Immature natural killer cell (primary cell): ENCODE data around the gene ATG7. TPM values are rescaled to one million over a fixed set of nuclear protein-coding genes. Genes with fewer than 3 reads are reported as not detected.
"Not testable (repeated sequence)": the region's sequence is repeated elsewhere in the genome, so short reads cannot be mapped to it uniquely, and the experiment has no call there.

Experiments
- DNase-seq, 3 donors: peaks; one replicate each; pipeline ENCODE4 v3.0.0; 2022; ENCODE audit warnings: mixed read lengths in 1 of 3
- H3K27ac Mint-ChIP-seq, 6 donors: one replicate each; pipeline ENCODE4 v1.8.0; 2020; ENCODE audit warnings: mixed read lengths in 6 of 6, mild to moderate bottlenecking in 5 of 6, inconsistent platforms in 4 of 6, moderate library complexity in 3 of 6
- H3K27me3 Mint-ChIP-seq, 3 donors: one replicate each; pipeline ENCODE4 v1.8.0; 2020 to 2021; ENCODE audit warnings: low read depth in 3 of 3, mild to moderate bottlenecking in 3 of 3, mixed read lengths in 3 of 3, moderate library complexity in 3 of 3, inconsistent platforms in 1 of 3
- H3K36me3 Mint-ChIP-seq, 3 donors: one replicate each; pipeline ENCODE4 v1.8.0; 2020; ENCODE audit warnings: mixed read lengths in 3 of 3, inconsistent platforms in 2 of 3, mild to moderate bottlenecking in 2 of 3
- H3K4me1 Mint-ChIP-seq, 2 donors: one replicate each; pipeline ENCODE4 v1.8.0; 2020; ENCODE audit warnings: inconsistent platforms in 2 of 2, mild to moderate bottlenecking in 2 of 2, mixed read lengths in 2 of 2, moderate library complexity in 1 of 2
- H3K4me3 Mint-ChIP-seq, 5 donors: one replicate each; pipeline ENCODE4 v1.8.0; 2020; ENCODE audit warnings: mild to moderate bottlenecking in 5 of 5, mixed read lengths in 5 of 5, inconsistent platforms in 3 of 5, moderate library complexity in 3 of 5
- H3K9me3 Mint-ChIP-seq, 6 donors: one replicate each; pipeline ENCODE4 v1.8.0; 2020; ENCODE audit warnings: mild to moderate bottlenecking in 6 of 6, mixed read lengths in 6 of 6, inconsistent platforms in 4 of 6, moderate library complexity in 3 of 6
- polyA plus RNA-seq, 3 donors: library from polyadenylated mRNA; unstranded; fragments of 300-500 nt; fragmentation: Illumina TruSeq; gene quantifications; one replicate each; pipeline ENCODE4 v1.2.3, GENCODE V29; 2021

Gene ATG7
- polyA plus RNA-seq, 3 donors from 2014 or later: 12.9 to 22.1 (median 14.0) TPM

GRCh38 chr3:11521167-11521566 lies 249.0 kb downstream of the ATG7 start:
- no peak overlapping the region for H3K4me3 Mint-ChIP-seq
- peaks cover 0 to 1% of the 10 kb centered on the region in 2 donors for H3K4me1 Mint-ChIP-seq
- H3K9me3 Mint-ChIP-seq: no peaks in the 10 kb centered on the region
- H3K27ac Mint-ChIP-seq: no peak overlapping the region
- no peaks in the 10 kb centered on the region for H3K36me3 Mint-ChIP-seq
- no peak for DNase-seq
- H3K27me3 Mint-ChIP-seq: peaks cover 0 to 2% (median 0%) of the 10 kb centered on the region in 3 donors

DNA sequence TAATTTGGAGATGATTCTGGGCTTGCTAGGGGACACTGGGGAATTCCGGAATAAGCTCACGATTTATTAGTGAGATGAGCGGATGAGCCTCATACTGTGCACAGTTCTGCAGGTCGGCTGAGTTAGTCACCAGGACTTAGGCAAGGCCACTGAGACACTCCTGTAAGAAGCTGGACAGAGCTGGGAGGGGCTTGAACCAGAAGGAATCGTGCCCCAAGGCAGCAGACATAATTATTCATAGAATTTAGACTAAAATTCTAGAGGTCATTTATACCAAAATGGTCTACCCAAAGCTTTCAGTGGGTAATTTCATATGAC lies 250.2 kb downstream of the ATG7 start:
- Mint-ChIP-seq H3K27me3 (no peaks in the 10 kb centered on the region), H3K4me1 (peaks cover 0 to 1% of the 10 kb centered on the region in 2 donors), H3K9me3 (no peaks in the 10 kb centered on the region), H3K27ac (no peak overlapping the region), H3K36me3 (peaks cover 0 to 2% (median 0%) of the 10 kb centered on the region in 3 donors), H3K4me3 (no peak overlapping the region)
- DNase-seq: no peak

GRCh38 chr3:11522953-11523571 lies 250.9 kb downstream of the ATG7 start:
- H3K27me3 Mint-ChIP-seq: no peaks in the 10 kb centered on the region
- no peak for DNase-seq
- H3K4me1 Mint-ChIP-seq: peaks cover 0 to 1% of the 10 kb centered on the region in 2 donors
- peak overlapping the region in 1 of 6 donors; percentile 43 for H3K27ac Mint-ChIP-seq
- peaks cover 3 to 7% (median 3%) of the 10 kb centered on the region in 3 donors for H3K36me3 Mint-ChIP-seq
- no peaks in the 10 kb centered on the region for H3K9me3 Mint-ChIP-seq
- no peak overlapping the region for H3K4me3 Mint-ChIP-seq

GRCh38 chr3:11523572-11524101 lies 251.4 kb downstream of the ATG7 start:
- H3K9me3 Mint-ChIP-seq: no peaks in the 10 kb centered on the region
- no peak for DNase-seq
- no peak overlapping the region for H3K27ac Mint-ChIP-seq
- H3K27me3 Mint-ChIP-seq: peaks cover 0 to 1% (median 0%) of the 10 kb centered on the region in 3 donors
- peaks cover 6 to 7% (median 6%) of the 10 kb centered on the region in 3 donors for H3K36me3 Mint-ChIP-seq
- H3K4me3 Mint-ChIP-seq: no peak overlapping the region
- peaks cover 0 to 1% of the 10 kb centered on the region in 2 donors for H3K4me1 Mint-ChIP-seq

GRCh38 chr3:11526121-11526520 lies 253.9 kb downstream of the ATG7 start:
- not testable (repeated sequence) for H3K4me3 Mint-ChIP-seq, H3K9me3 Mint-ChIP-seq, H3K4me1 Mint-ChIP-seq, H3K36me3 Mint-ChIP-seq, H3K27me3 Mint-ChIP-seq, H3K27ac Mint-ChIP-seq, DNase-seq

GRCh38 chr3:11529281-11529680 lies 257.1 kb downstream of the ATG7 start:
- Mint-ChIP-seq H3K4me3 (no peak overlapping the region), H3K9me3 (no peaks in the 10 kb centered on the region), H3K36me3 (peaks cover 7 to 10% (median 9%) of the 10 kb centered on the region in 3 donors), H3K4me1 (peaks cover 0 to 17% of the 10 kb centered on the region in 2 donors), H3K27me3 (peaks cover 0 to 2% (median 1%) of the 10 kb centered on the region in 3 donors), H3K27ac (no peak overlapping the region)
- DNase-seq: no peak

GRCh38 chr3:11530153-11530721 lies 258.0 kb downstream of the ATG7 start:
- peaks cover 7 to 10% (median 9%) of the 10 kb centered on the region in 3 donors for H3K36me3 Mint-ChIP-seq
- H3K27me3 Mint-ChIP-seq: peaks cover 0 to 2% (median 1%) of the 10 kb centered on the region in 3 donors
- no peak for DNase-seq
- no peak overlapping the region for H3K27ac Mint-ChIP-seq
- H3K4me1 Mint-ChIP-seq: peaks cover 0 to 17% of the 10 kb centered on the region in 2 donors
- no peak overlapping the region for H3K4me3 Mint-ChIP-seq
- no peaks in the 10 kb centered on the region for H3K9me3 Mint-ChIP-seq

DNA sequence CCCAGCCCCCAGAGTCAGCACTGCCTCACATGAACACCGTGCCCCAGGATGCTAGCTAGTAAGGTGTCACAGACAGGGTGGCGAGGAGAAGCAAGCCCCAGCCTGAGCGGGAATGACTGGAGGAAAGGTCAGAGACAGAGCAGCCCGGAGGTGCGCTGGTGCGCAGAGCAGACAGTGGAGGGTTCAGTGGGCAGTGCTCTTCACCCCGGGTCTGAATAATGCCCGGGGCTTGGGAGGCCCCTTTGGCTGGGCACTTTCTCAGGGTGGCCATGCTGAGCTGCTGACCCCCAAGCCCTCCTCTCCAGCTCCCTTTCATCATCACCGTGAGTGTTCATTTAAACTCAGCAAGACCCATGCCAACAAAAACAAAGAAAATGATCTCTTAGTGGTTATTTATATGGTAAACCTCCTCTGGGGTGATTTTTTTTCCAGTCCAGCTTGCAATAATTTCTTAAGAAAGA lies 260.8 kb downstream of the ATG7 start:
- Mint-ChIP-seq H3K4me3 (peak overlapping the region in 1 of 5 donors; percentile 34), H3K27ac (peak overlapping the region in 1 of 6 donors; percentile 49), H3K9me3 (no peaks in the 10 kb centered on the region), H3K4me1 (peaks cover 0 to 17% of the 10 kb centered on the region in 2 donors), H3K27me3 (peaks cover 0 to 2% (median 1%) of the 10 kb centered on the region in 3 donors), H3K36me3 (peaks cover under 1 to 7% (median 7%) of the 10 kb centered on the region in 3 donors)
- no peak for DNase-seq

GRCh38 chr3:11534011-11534792 lies 262.0 kb downstream of the ATG7 start:
- Mint-ChIP-seq H3K4me3 (no peak overlapping the region), H3K36me3 (peaks cover 0 to 4% (median 3%) of the 10 kb centered on the region in 3 donors), H3K9me3 (no peaks in the 10 kb centered on the region), H3K27me3 (peaks cover 0 to 2% (median 0%) of the 10 kb centered on the region in 3 donors), H3K27ac (no peak overlapping the region), H3K4me1 (peaks cover 0 to 17% of the 10 kb centered on the region in 2 donors)
- DNase-seq: no peak

DNA sequence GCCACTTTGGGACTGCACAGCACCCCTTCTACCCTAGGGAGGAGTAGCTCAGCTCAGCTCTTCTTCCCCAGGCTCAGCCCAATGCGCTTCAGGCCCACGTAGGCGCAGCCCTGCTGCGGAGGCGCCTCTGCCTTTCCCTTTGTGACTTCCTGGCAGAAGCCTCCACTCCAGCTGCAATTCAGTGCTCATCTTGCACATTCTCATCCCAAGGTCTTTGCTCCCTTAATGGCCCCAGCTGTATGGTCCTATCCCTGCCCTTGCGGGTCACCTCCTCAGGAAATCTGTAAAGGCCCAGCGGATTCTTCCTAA lies 262.6 kb downstream of the ATG7 start:
- H3K4me3 Mint-ChIP-seq: no peak overlapping the region
- H3K36me3 Mint-ChIP-seq: peaks cover 0 to 4% (median 3%) of the 10 kb centered on the region in 3 donors
- no peak for DNase-seq
- no peaks in the 10 kb centered on the region for H3K9me3 Mint-ChIP-seq
- H3K27ac Mint-ChIP-seq: peak overlapping the region in 1 of 6 donors; percentile 34
- peaks cover 0 to 17% of the 10 kb centered on the region in 2 donors for H3K4me1 Mint-ChIP-seq
- H3K27me3 Mint-ChIP-seq: peaks cover 0 to 2% (median 0%) of the 10 kb centered on the region in 3 donors

DNA sequence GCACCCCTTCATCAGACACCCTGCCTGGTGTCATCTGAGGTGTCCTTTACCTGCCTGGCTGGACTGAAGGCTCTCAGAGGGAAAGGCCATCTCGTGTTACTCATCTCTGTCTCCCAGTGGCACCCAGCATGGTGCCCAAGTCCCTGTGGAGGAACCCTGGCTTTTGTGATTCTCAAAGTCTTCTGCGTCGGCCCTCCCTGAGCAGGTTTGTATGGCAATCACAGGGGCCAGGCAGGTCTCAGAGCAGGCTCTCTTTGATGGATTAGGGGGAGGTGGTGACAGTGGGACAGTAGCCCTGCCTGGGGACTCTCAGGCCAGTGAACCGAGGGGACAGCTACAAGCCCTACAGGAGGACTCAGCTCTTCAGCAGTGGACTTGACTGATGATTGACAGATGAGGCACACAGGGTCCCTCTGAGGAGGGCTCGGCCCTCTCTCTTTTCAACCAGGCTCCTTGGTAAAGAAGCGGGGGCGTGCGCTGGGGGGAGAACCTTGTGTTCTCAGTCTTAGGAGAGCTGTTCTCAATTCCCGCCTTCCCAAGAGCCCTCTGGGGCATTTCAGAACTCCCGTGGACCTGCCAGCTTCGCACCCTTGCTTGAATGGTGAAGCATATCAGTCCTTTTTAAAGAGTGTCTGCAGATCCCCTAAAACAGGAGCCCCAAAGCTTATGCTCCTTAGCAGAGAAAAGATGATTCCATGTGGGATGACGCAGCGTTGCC lies 263.2 kb downstream of the ATG7 start:
- peaks cover 0 to 17% of the 10 kb centered on the region in 2 donors for H3K4me1 Mint-ChIP-seq
- peaks cover 0 to 2% (median 0%) of the 10 kb centered on the region in 3 donors for H3K27me3 Mint-ChIP-seq
- peaks cover 0 to 4% (median 3%) of the 10 kb centered on the region in 3 donors for H3K36me3 Mint-ChIP-seq
- no peak overlapping the region for H3K27ac Mint-ChIP-seq
- DNase-seq: no peak
- no peaks in the 10 kb centered on the region for H3K9me3 Mint-ChIP-seq
- H3K4me3 Mint-ChIP-seq: no peak overlapping the region

DNA sequence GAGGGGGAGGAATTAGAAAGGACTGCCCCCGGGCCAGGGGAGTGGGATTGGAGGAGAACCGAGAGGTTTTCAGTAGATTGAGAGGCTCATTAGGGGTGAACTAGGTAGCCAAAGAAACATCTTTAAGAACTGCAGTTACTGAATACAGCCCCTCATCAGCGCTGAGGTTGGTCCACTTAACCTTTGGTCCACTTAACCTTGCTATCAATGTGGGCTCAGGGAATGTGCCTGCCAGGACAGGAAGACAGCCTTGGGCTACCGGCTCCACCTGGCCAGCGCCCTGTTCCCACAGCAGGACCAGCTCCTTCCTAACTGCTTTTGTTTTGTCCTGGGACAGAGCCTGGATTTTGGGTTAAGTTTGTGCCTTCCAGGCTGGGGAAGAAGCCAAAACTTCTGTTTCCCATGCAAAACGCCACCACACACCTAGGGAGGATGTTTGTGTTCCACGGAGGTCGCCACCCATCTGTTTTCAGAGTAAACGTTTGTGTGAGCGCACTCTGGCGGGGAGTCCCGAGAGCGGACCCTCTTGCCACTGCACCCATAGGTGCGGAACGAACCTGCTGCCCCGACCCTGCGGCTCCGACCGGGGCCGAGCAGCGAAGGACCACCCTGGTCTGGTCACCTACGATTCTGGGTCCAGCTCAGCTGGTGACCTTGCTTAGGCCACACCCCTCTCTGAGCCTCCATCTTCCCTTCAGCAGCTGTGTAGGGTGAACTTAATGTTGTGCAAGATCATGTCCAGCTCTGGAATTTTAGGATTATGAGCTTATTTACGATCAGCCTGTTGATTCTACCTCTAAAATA lies 264.1 kb downstream of the ATG7 start:
- Mint-ChIP-seq H3K9me3 (no peaks in the 10 kb centered on the region), H3K27ac (no peak overlapping the region), H3K4me3 (no peak overlapping the region), H3K4me1 (peaks cover 0 to 17% of the 10 kb centered on the region in 2 donors), H3K27me3 (peaks cover 0 to 2% (median 0%) of the 10 kb centered on the region in 3 donors), H3K36me3 (peaks cover 0 to 4% (median 3%) of the 10 kb centered on the region in 3 donors)
- no peak for DNase-seq
